Activated gamma-delta T cell treated with Interleukin-2 at 50 U/mL for 16 hours (primary cell): ENCODE measurements around the gene HIF1A.
"Not testable (repeated sequence)": the region's sequence is repeated elsewhere in the genome, so short reads cannot be mapped to it uniquely, and the experiment has no call there.

ENCODE experiments used
- DNase-seq: peaks from one replicate; pipeline ENCODE4 v3.0.0-alpha.2; 2020

HIF1A gene

GRCh38 chr14:61710853-61711817 lies 15.8 kb downstream of the HIF1A start:
- DNase-seq = no peak

- no peak for DNase-seq
These were observed 16.8 kb downstream of the HIF1A start for GRCh38 chr14:61712137-61712536.

GRCh38 chr14:61713724-61714437 lies 18.6 kb downstream of the HIF1A start:
- DNase-seq = no peak

GRCh38 chr14:61716956-61717355 lies 21.6 kb downstream of the HIF1A start:
- DNase-seq = no peak

- no peak for DNase-seq
These were observed 22.7 kb downstream of the HIF1A start for GRCh38 chr14:61718039-61718438.

GRCh38 chr14:61719344-61720293 lies 24.3 kb downstream of the HIF1A start:
- no peak for DNase-seq

GRCh38 chr14:61720294-61720661 lies 25.0 kb downstream of the HIF1A start:
- no peak for DNase-seq

GRCh38 chr14:61720741-61721140 lies 25.4 kb downstream of the HIF1A start:
- DNase-seq = no peak

GRCh38 chr14:61724133-61724532 lies 28.8 kb downstream of the HIF1A start:
- DNase-seq = no peak

- no peak for DNase-seq
These were observed 31.7 kb downstream of the HIF1A start for GRCh38 chr14:61726778-61727658.

GRCh38 chr14:61730756-61731373 lies 35.6 kb downstream of the HIF1A start:
- no peak for DNase-seq

GRCh38 chr14:61733972-61734371 lies 38.7 kb downstream of the HIF1A start:
- no peak for DNase-seq

- no peak for DNase-seq
These were observed 41.4 kb downstream of the HIF1A start for GRCh38 chr14:61736751-61737150.

GRCh38 chr14:61737915-61738314 lies 42.6 kb downstream of the HIF1A start:
- DNase-seq = no peak

- no peak for DNase-seq
These were observed 43.8 kb downstream of the HIF1A start for GRCh38 chr14:61739133-61739532.

GRCh38 chr14:61742371-61742770 lies 47.1 kb downstream of the HIF1A start:
- no peak for DNase-seq

- DNase-seq = no peak
These were observed 48.9 kb downstream of the HIF1A start for GRCh38 chr14:61744238-61744637.

GRCh38 chr14:61746346-61746745 lies 51.0 kb downstream of the HIF1A start:
- DNase-seq = not testable (repeated sequence)

- no peak for DNase-seq
These were observed 51.6 kb downstream of the HIF1A start for GRCh38 chr14:61746881-61747280.

GRCh38 chr14:61747342-61747741 lies 52.0 kb downstream of the HIF1A start:
- DNase-seq = no peak

- no peak for DNase-seq
These were observed 54.0 kb downstream of the HIF1A start for GRCh38 chr14:61749264-61749663.
